Spinal cord (tissue), 10 donors: ENCODE results near the gene MECP2. TPM values are rescaled to one million over a fixed set of nuclear protein-coding genes. Genes with fewer than 3 reads are reported as not detected.

Source experiments
- DNase-seq, 6 donors: peaks; one replicate each; pipeline versions ENCODE4 v3.0.0 to v3.0.0-alpha.2; 2013 to 2015; ENCODE audit warnings: low spot score in 6 of 6, low read depth in 4 of 6
- H3K27ac ChIP-seq: one replicate; pipeline ENCODE4 v1.5.1; 2013; ENCODE audit warnings: low read depth, low read length, control low read depth
- H3K27me3 ChIP-seq: one replicate; pipeline ENCODE4 v1.6.1; 2013; ENCODE audit warnings: low read length; ENCODE audit not compliant: control insufficient read depth, insufficient read depth
- H3K36me3 ChIP-seq: one replicate; pipeline ENCODE4 v1.6.1; 2013; ENCODE audit warnings: low read length; ENCODE audit not compliant: control insufficient read depth, insufficient read depth
- H3K4me1 ChIP-seq: one replicate; pipeline ENCODE4 v1.6.1; 2013; ENCODE audit warnings: low read length; ENCODE audit not compliant: control insufficient read depth, insufficient read depth
- H3K4me3 ChIP-seq: one replicate; pipeline ENCODE4 v1.5.1; 2013; ENCODE audit warnings: low read depth, low read length, control low read depth
- H3K9me3 ChIP-seq: one replicate; pipeline ENCODE4 v1.6.1; 2013; ENCODE audit warnings: low read length; ENCODE audit not compliant: control insufficient read depth, insufficient read depth
- WGBS: methylation state at CpG from one replicate; pipeline ENCODE4 v1.1.5; 2013; ENCODE audit warnings: missing lambda C conversion rate; ENCODE audit not compliant: insufficient coverage; 5-methylcytosine and 5-hydroxymethylcytosine counted together
- polyA plus RNA-seq, 2 donors: library from polyadenylated mRNA; unstranded; fragments of 120-200 nt; gene quantifications; one replicate each; pipeline ENCODE4 v1.2.1, GENCODE V29; 2013; ENCODE audit not compliant: insufficient read length in 2 of 2
- total RNA-seq, 2 donors: library from RNA; depleted of rRNA in 1 of 2; stranded (reverse); fragments of 120-200 nt in 1 of 2; fragments of >200 nt in 1 of 2; gene quantifications; one replicate each; pipeline versions ENCODE4 v1.2.3 to v1.2.4, GENCODE V29; 2013 to 2014
- donor health status: healthy.

Gene MECP2
- total and polyA plus RNA-seq, 4 donors, result 30.7 to 43.3 (median 39.7) TPM

DNA sequence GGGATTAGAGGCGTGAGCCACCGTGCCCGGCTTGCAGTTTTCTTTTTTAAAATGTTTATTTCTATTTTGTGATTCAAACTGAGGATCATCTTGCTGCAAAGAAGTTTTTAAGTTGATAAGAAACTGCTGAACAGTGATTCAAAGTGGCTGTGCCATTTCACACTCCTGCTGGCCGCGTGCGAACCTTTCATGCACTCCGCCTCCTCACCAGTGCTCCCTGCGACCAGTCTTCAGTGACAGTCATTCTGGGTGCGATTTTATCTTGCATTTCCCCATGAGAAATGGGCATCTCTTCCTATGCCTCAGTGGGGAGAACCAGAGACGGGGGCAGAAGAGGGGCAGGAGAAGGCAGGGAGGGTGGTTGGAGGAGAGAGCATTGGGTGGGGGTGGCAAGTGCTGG lies 103.5 kb downstream of the MECP2 start:
- Histone ChIP-seq H3K9me3 (no peaks in the 10 kb centered on the region), H3K36me3 (no peaks in the 10 kb centered on the region), H3K4me3 (no peak overlapping the region), H3K27ac (no peak overlapping the region), H3K4me1 (no peaks in the 10 kb centered on the region), H3K27me3 (no peaks in the 10 kb centered on the region)
- WGBS, result 86% methylated on average over 6 of the region's 10 CpGs
- DNase-seq, result no peak

DNA sequence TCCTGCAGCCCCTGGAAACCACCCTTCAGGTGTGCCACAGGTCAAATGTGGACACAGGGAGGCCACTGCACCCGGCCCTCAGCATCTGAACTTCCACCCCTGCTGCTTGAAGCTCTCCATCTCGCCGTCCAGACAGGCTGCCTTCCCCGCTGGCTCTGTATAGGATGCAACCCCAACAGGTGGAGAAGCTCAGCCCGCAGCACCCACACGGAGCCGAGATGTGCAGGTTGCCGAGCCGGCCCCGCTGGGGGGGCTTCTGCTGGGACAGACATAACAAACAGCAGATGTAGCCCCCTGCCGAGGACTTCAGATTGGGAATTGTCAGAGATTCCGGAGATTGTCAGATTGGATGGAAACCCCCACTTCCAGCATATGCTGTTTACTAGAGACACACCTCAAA lies 104.4 kb downstream of the MECP2 start:
- H3K4me1 ChIP-seq, result no peaks in the 10 kb centered on the region
- no peak for DNase-seq

DNA sequence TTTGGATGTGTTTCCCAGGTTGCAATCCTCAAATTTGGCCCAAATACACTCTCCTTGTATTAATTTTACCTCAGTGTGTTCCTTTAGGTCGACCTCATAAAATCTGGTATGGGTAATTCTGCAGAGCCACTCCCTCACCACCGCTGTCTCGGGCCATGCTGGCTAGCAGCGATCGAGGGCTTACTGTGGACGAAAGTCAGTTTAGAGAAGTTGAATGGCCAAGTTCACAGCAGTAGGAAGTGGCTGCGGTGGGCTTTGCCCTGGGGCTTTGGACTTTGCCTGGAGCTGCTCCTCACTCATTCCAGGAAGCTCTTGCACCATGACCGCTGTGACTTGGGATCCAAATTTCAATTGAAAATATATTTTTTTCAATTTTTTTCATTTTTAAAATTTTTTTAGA lies 105.3 kb downstream of the MECP2 start:
- no peaks in the 10 kb centered on the region for H3K27me3 ChIP-seq
- H3K4me1 ChIP-seq, result no peaks in the 10 kb centered on the region
- no peaks in the 10 kb centered on the region for H3K36me3 ChIP-seq
- no peak for DNase-seq
- no peak overlapping the region for H3K4me3 ChIP-seq
- H3K27ac ChIP-seq, result no peak overlapping the region
- H3K9me3 ChIP-seq, result no peaks in the 10 kb centered on the region
- WGBS, result 92% methylated on average over 6 of the region's 8 CpGs

More for the DNA sequence above, 104.4 kb downstream of the MECP2 start:
- Histone ChIP-seq H3K9me3 (no peaks in the 10 kb centered on the region), H3K4me3 (no peak overlapping the region), H3K27ac (no peak overlapping the region), H3K27me3 (no peaks in the 10 kb centered on the region), H3K36me3 (no peaks in the 10 kb centered on the region)
- 85% methylated on average over 10 of the region's 12 CpGs for WGBS

DNA sequence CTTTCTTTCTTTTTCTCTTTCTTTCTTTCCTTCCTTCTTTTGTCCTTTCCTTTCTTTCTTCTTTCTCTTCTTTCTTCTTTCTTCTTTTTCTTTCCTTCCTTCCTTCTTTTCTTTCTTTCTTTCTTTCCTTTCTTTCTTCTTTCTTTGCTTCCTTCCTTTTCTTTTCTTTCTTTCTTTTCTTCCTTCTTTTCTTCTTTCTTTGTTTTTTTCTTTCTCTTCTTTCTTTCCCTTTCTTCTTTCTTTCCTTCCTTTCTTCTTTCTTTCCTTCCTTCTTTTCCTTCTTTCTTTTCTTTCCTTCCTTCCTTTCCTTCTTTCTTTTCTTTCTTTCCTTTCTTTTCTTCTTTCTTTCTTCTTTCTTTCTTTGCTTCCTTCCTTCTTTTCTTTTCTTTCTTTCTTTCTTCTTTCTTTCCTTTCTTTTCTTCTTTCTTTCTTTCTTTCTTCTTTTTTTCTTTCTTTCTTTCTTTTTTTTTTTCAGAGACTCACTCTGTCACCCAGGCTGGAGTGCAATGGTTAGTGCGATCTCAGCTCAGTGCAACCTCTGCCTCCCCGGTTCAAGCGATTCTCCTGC lies 106.4 kb downstream of the MECP2 start:
- Histone ChIP-seq H3K4me1 (no peaks in the 10 kb centered on the region), H3K27ac (no peak overlapping the region), H3K27me3 (no peaks in the 10 kb centered on the region), H3K4me3 (no peak overlapping the region), H3K9me3 (no peaks in the 10 kb centered on the region), H3K36me3 (no peaks in the 10 kb centered on the region)
- DNase-seq, result no peak
- WGBS, result 100% methylated on average over 1 of the region's 3 CpGs

DNA sequence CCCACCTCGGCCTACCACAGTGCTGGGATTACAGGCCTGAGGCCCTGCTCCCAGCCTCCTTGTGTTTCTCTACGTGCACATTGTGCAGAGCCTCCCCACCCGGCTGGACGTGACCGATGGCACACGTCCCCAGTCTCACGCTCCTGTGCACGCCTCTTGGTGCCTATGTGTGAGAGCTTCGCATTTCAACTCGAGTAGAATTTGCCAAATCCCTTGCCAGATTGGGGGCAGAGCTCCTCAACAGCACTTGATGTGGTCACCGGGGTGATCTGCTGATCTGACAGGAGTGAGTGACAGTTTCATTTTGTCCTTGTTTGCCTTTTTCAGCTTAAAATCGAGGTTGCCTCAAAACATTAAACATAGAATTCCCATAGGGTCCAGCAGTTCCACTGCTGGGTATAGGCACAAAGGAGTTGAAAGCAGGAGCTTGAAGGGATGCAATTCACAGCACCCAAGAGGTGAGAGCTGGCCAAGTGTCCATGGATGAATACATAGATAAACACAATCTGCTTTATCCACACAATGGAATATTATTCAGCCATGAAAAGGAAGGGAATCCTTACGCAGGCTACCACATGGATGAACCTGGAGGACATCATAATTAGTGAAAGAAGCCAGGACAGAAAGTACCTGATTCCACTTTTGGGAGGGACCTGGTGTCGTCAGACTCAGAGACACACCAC lies 107.4 kb downstream of the MECP2 start:
- Histone ChIP-seq H3K4me1 (peaks cover 7% of the 10 kb centered on the region), H3K27me3 (no peaks in the 10 kb centered on the region), H3K27ac (no peak overlapping the region), H3K9me3 (no peaks in the 10 kb centered on the region), H3K4me3 (no peak overlapping the region), H3K36me3 (no peaks in the 10 kb centered on the region)
- 83% methylated on average over 10 of the region's 14 CpGs for WGBS
- no peak for DNase-seq

DNA sequence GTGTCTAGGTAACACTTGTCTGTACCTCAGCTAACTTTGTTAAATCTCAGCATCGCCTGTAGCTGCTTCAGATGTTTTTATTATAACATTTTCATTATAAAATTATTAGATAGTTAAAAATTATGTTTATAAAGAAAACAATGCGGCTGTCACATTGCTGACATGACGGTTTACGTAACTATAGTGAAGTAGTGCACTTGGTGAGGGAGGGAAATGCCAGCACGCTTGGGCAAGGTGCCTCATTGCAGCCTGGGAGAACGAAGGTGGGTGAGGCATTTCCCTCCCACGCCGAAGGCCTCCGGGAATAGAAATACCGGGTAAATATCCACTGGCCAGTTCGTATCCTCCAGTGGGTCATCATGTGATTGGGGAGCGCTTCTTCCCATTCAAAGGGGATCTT lies 109.0 kb downstream of the MECP2 start:
- H3K36me3 ChIP-seq, result no peaks in the 10 kb centered on the region
- no peaks in the 10 kb centered on the region for H3K9me3 ChIP-seq
- H3K4me3 ChIP-seq, result no peak overlapping the region
- no peak for DNase-seq
- peaks cover 11% of the 10 kb centered on the region for H3K4me1 ChIP-seq
- WGBS, result 92% methylated on average over 7 of the region's 12 CpGs
- H3K27ac ChIP-seq, result no peak overlapping the region
- peaks cover 2% of the 10 kb centered on the region for H3K27me3 ChIP-seq

DNA sequence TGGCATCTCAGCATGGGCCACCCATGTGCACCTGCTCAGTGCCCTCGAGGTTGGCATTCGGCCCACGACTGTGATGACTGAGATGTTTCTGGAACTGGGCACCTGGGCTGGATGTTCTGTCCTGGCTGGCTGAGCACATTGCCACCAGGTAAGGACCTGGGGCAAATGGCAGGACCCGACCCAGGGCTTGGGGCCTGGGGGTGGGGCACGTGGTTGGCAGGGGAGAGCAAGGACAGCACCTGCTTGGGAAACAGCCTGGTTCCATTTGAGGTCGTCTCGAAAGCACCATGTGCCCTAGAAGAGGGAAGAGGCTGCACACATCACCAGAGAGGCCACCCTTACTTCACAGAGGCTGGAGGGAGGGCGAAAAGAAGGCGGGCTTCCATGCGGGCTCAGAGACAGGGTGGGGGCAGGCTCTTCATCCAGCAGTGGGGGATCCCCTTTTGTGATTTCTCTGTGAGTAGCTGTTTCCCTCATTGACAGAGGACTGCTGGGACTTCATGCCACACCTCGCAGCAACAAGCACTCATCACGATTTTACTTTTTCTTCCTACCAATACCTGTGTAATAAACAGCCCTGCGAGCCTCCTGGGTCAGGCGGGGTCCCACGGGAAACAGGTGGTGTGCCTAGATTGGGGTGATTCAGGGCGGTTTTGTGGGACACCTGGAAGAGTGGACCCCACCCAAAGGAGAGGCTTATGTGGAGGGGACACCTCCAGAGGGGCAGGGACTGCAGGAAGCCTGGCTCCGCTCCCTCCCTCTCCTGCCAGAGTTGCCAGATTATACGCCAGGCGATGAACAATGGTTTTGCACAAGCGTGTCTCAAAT lies 113.0 kb downstream of the MECP2 start:
- Histone ChIP-seq H3K27ac (no peak overlapping the region), H3K4me3 (no peak overlapping the region), H3K36me3 (peaks cover 9% of the 10 kb centered on the region), H3K9me3 (no peaks in the 10 kb centered on the region), H3K27me3 (peaks cover 4% of the 10 kb centered on the region), H3K4me1 (peaks cover 22% of the 10 kb centered on the region)
- no peak for DNase-seq
- WGBS, result 75% methylated on average over 8 of the region's 20 CpGs

DNA sequence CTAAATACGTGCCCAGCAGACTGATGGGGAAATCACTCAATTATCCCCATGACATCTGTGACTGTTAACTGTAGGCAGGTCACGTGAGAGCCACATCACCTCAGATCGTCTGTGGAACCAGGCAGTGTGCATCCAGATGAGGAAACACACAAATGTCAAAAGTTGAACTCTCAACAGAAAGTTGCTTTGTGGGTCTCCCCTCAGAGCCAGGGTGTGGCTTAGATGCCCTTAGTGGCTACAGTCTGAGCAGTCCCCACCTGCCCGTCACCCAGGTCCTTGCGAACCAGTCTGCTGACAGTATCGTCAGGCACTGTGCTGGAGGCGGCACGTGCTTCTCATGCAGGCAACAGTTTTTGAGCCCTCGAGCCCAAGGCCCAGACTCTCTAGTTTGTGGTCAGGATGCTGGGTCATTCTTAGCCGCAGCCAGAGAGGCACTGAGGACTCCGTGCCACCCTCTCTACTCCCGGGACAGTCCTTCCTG lies 114.2 kb downstream of the MECP2 start:
- no peak for DNase-seq
- no peak overlapping the region for H3K4me3 ChIP-seq
- WGBS, result 79% methylated on average over 11 of the region's 12 CpGs
- no peaks in the 10 kb centered on the region for H3K9me3 ChIP-seq
- H3K36me3 ChIP-seq, result peaks cover 9% of the 10 kb centered on the region
- peaks cover 22% of the 10 kb centered on the region for H3K4me1 ChIP-seq
- peaks cover 4% of the 10 kb centered on the region for H3K27me3 ChIP-seq
- no peak overlapping the region for H3K27ac ChIP-seq

DNA sequence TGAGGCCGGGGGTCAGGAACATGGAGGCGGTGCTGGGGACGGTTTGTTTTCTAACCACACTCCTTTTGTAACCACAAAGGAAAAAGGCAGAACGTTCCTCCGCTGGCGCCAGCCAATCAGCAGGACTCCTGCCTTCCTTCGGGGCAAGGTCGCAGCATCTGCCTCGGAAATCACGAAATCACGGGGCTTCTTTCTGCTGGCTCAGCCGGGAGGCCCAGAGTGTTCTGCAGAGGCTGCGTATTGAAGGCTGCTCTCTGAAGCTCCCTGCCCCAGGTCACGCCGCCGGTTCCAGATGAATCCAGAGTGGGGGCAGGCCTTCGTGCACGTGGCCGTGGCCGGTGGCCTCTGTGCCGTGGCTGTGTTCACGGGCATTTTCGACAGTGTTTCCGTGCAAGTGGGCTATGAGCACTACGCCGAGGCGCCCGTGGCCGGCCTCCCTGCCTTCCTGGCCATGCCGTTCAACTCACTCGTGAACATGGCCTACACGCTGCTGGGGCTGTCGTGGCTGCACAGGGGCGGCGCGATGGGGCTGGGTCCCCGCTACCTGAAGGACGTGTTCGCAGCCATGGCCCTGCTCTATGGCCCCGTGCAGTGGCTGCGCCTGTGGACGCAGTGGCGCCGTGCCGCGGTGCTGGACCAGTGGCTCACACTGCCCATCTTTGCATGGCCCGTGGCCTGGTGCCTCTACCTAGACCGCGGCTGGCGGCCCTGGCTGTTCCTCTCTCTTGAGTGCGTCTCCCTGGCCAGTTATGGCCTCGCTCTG lies 115.6 kb downstream of the MECP2 start:
- Histone ChIP-seq H3K4me3 (no peak overlapping the region), H3K9me3 (no peaks in the 10 kb centered on the region), H3K27ac (no peak overlapping the region), H3K4me1 (peaks cover 22% of the 10 kb centered on the region), H3K27me3 (peaks cover 4% of the 10 kb centered on the region), H3K36me3 (peaks cover 9% of the 10 kb centered on the region)
- WGBS, result 77% methylated on average over 52 of the region's 52 CpGs
- DNase-seq, result peak in 2 of 6 donors; percentile 36 to 79
